ENCODE data around the gene CAMKK2. TPM values are rescaled to one million over a fixed set of nuclear protein-coding genes. Genes with fewer than 3 reads are reported as not detected.
A peak's percentile ranks its signal among the peaks of the same experiment; 100 is the strongest.

Gene CAMKK2
- total and polyA plus RNA-seq, 10 donors: 13.6 to 90.1 (median 63.3) TPM

- H3K27me3 ChIP-seq (replicated peaks in 1 of 7): no peaks in the 10 kb centered on the region
- peak overlapping the region in 7 of 8 donors; percentile 64 to 80 (median 75) for H3K27ac ChIP-seq
- peaks cover 6 to 70% (median 50%) of the 10 kb centered on the region in 6 donors for H3K4me1 ChIP-seq
- H3K9me3 ChIP-seq: no peaks in the 10 kb centered on the region
- WGBS, 5 donors: 62 to 70% (median 64%) methylated on average over 14 of the region's 14 CpGs
- H3K36me3 ChIP-seq: peaks cover 0 to 49% (median 12%) of the 10 kb centered on the region in 6 donors
- TF ChIP-seq POLR2AphosphoS5 (IDR thresholded peaks at IDR 0.05): peak in 1 of 3 donors; percentile 40
- no peak for TF ChIP-seq CTCF (IDR thresholded peaks at IDR 0.05 in 8 of 11, conservative IDR thresholded peaks at IDR 0.05 in 3 of 11)
- intact Hi-C loops (cut with DNase I; ENCODE audit: low total_unique reads): no loop called here
- H3K4me3 ChIP-seq: no peak overlapping the region
- DNase-seq: peak; percentile 28
Observed at GRCh38 chr12:121214855-121215745, 81.4 kb downstream of the CAMKK2 start.

GRCh38 chr12:121214166-121214777 is 82.2 kb downstream of the CAMKK2 start:
- intact Hi-C loops (cut with DNase I; ENCODE audit: low total_unique reads): no loop called here
- Histone ChIP-seq H3K4me3 (no peak overlapping the region), H3K9me3 (no peaks in the 10 kb centered on the region), H3K36me3 (peaks cover 0 to 42% (median 12%) of the 10 kb centered on the region in 6 donors), H3K27me3 (replicated peaks in 1 of 7) (no peaks in the 10 kb centered on the region), H3K4me1 (peaks cover 6 to 73% (median 54%) of the 10 kb centered on the region in 6 donors), H3K27ac (peak overlapping the region in 7 of 8 donors; percentile 64 to 80 (median 75))
- DNase-seq: no peak
- TF ChIP-seq CTCF (IDR thresholded peaks at IDR 0.05 in 8 of 11, conservative IDR thresholded peaks at IDR 0.05 in 3 of 11) (no peak), POLR2A (IDR thresholded peaks at IDR 0.05) (no peak), POLR2AphosphoS5 (IDR thresholded peaks at IDR 0.05) (no peak)
- WGBS, 5 donors: 65 to 84% (median 70%) methylated on average over 11 of the region's 11 CpGs

GRCh38 chr12:121212875-121213274 is 83.6 kb downstream of the CAMKK2 start:
- DNase-seq: no peak
- TF ChIP-seq POLR2AphosphoS5 (IDR thresholded peaks at IDR 0.05) (no peak), CTCF (IDR thresholded peaks at IDR 0.05 in 8 of 11, conservative IDR thresholded peaks at IDR 0.05 in 3 of 11) (no peak), POLR2A (IDR thresholded peaks at IDR 0.05) (no peak)
- H3K27me3 ChIP-seq (replicated peaks in 1 of 7): no peaks in the 10 kb centered on the region
- H3K9me3 ChIP-seq: no peaks in the 10 kb centered on the region
- H3K4me1 ChIP-seq: peaks cover 6 to 78% (median 58%) of the 10 kb centered on the region in 6 donors
- intact Hi-C loops (cut with DNase I; ENCODE audit: low total_unique reads): no loop called here
- H3K4me3 ChIP-seq: no peak overlapping the region
- no peak overlapping the region for H3K27ac ChIP-seq
- peaks cover 0 to 28% (median 6%) of the 10 kb centered on the region in 6 donors for H3K36me3 ChIP-seq
- WGBS, 5 donors: 93 to 96% (median 95%) methylated on average over 5 of the region's 5 CpGs
